H9 (cell line): Measurements from ENCODE around the gene CREB3L2. TPM values are rescaled to one million over a fixed set of nuclear protein-coding genes. Genes with fewer than 3 reads are reported as not detected.

Experiments
- DNase-seq: peaks from one replicate; pipeline ENCODE4 v3.0.0-alpha.2; 2017
- H2AFZ ChIP-seq: one replicate; pipeline ENCODE4 v1.6.1; 2013; ENCODE audit warnings: mild to moderate bottlenecking, low read length, control low read depth, moderate library complexity
- H2AK5ac ChIP-seq: 2 replicates; pipeline ENCODE4 v1.6.1; 2013; ENCODE audit warnings: low read length, control low read depth, mixed read lengths; ENCODE audit not compliant: insufficient read length
- H2BK120ac ChIP-seq: one replicate; pipeline ENCODE4 v1.6.1; 2013; ENCODE audit warnings: low read depth, mild to moderate bottlenecking, low read length, control low read depth, inconsistent platforms; ENCODE audit not compliant: poor library complexity, severe bottlenecking
- H2BK12ac ChIP-seq: 2 replicates; pipeline ENCODE4 v1.6.1; 2013; ENCODE audit warnings: low read length, control low read depth, mixed read lengths, low read depth; ENCODE audit not compliant: insufficient read length
- H2BK15ac ChIP-seq: 2 replicates; pipeline ENCODE4 v1.6.1; 2013; ENCODE audit warnings: low read depth, low read length, control low read depth
- H2BK20ac ChIP-seq: one replicate; pipeline ENCODE4 v1.6.1; 2013; ENCODE audit warnings: low read depth, mild to moderate bottlenecking, low read length, control low read depth, inconsistent platforms; ENCODE audit not compliant: poor library complexity, severe bottlenecking
- H2BK5ac ChIP-seq: 2 replicates; pipeline ENCODE4 v1.6.1; 2013; ENCODE audit warnings: low read length, control low read depth, mixed read lengths; ENCODE audit not compliant: insufficient read length
- H3K14ac ChIP-seq: 2 replicates; pipeline ENCODE4 v1.6.1; 2013; ENCODE audit warnings: low read length, control low read depth; ENCODE audit not compliant: insufficient read depth
- H3K18ac ChIP-seq: 2 replicates; pipeline ENCODE4 v1.6.1; 2013; ENCODE audit warnings: low read depth, mild to moderate bottlenecking, mixed read lengths, low read length, control low read depth; ENCODE audit not compliant: insufficient read length
- H3K23ac ChIP-seq: 2 replicates; pipeline ENCODE4 v1.6.1; 2013; ENCODE audit warnings: low read length, control low read depth, mixed read lengths, low read depth; ENCODE audit not compliant: insufficient read length
- H3K23me2 ChIP-seq: 2 replicates; pipeline ENCODE4 v1.6.1; 2013; ENCODE audit warnings: low read depth, mild to moderate bottlenecking, mixed read lengths, low read length, control low read depth; ENCODE audit not compliant: insufficient read length, poor library complexity, severe bottlenecking
- H3K27ac ChIP-seq: 2 replicates; pipeline ENCODE4 v1.5.1; 2013; ENCODE audit warnings: low read length, control low read depth, mixed read lengths, low read depth; ENCODE audit not compliant: insufficient read length
- H3K27me3 ChIP-seq: 2 replicates; pipeline ENCODE4 v1.6.1; 2013; ENCODE audit warnings: low read length, control low read depth, inconsistent platforms; ENCODE audit not compliant: insufficient read depth
- H3K4ac ChIP-seq: 2 replicates; pipeline ENCODE4 v1.6.1; 2013; ENCODE audit warnings: low read depth, mild to moderate bottlenecking, control low read depth, inconsistent platforms, low read length, moderate library complexity
- H3K4me1 ChIP-seq: 2 replicates; pipeline ENCODE4 v1.6.1; 2013; ENCODE audit warnings: low read length, control low read depth, inconsistent platforms; ENCODE audit not compliant: insufficient read depth
- H3K4me2 ChIP-seq: 2 replicates; pipeline ENCODE4 v1.6.1; 2013; ENCODE audit warnings: low read length, control low read depth, mixed read lengths; ENCODE audit not compliant: insufficient read length, insufficient read depth
- H3K56ac ChIP-seq: 2 replicates; pipeline ENCODE4 v1.6.1; 2013; ENCODE audit warnings: low read depth, mild to moderate bottlenecking, mixed read lengths, low read length, control low read depth; ENCODE audit not compliant: insufficient read length
- H3K79me1 ChIP-seq: 2 replicates; pipeline ENCODE4 v1.6.1; 2013; ENCODE audit warnings: low read depth, mild to moderate bottlenecking, moderate library complexity, low read length, control low read depth, inconsistent platforms; ENCODE audit not compliant: insufficient read depth, poor library complexity, severe bottlenecking
- H3K79me2 ChIP-seq: 2 replicates; pipeline ENCODE4 v1.6.1; 2013; ENCODE audit warnings: low read length, control low read depth, inconsistent platforms; ENCODE audit not compliant: insufficient read depth
- H3K9ac ChIP-seq: 2 replicates; pipeline ENCODE4 v1.6.1; 2013; ENCODE audit warnings: low read length, control low read depth, mixed read lengths; ENCODE audit not compliant: insufficient read length; ENCODE audit errors: extremely low read depth
- H3K9me3 ChIP-seq: one replicate; pipeline ENCODE4 v1.6.1; 2013; ENCODE audit warnings: low read depth, low read length, inconsistent platforms; ENCODE audit not compliant: control insufficient read depth
- H3T11ph ChIP-seq: one replicate; pipeline ENCODE4 v1.6.1; 2013; ENCODE audit warnings: mild to moderate bottlenecking, low read length, control low read depth, inconsistent platforms
- H4K20me1 ChIP-seq: one replicate; pipeline ENCODE4 v1.6.1; 2013; ENCODE audit not compliant: control insufficient read depth, insufficient read length, insufficient read depth
- H4K5ac ChIP-seq: 2 replicates; pipeline ENCODE4 v1.6.1; 2013; ENCODE audit warnings: low read depth, mild to moderate bottlenecking, mixed read lengths, low read length, control low read depth; ENCODE audit not compliant: insufficient read length
- H4K8ac ChIP-seq: replicated peaks from 2 replicates; pipeline ENCODE4 v1.6.1; 2013; ENCODE audit warnings: low read length, control low read depth, mixed read lengths, low read depth; ENCODE audit not compliant: insufficient read length
- H4K91ac ChIP-seq: 2 replicates; pipeline ENCODE4 v1.6.1; 2013; ENCODE audit warnings: low read depth, mild to moderate bottlenecking, moderate library complexity, mixed read lengths, low read length, control low read depth; ENCODE audit not compliant: insufficient read length
- H3K27ac Mint-ChIP-seq, 3 experiments: 2 replicates in 2 of 3; 3 replicates in 1 of 3; pipeline ENCODE4 v1.8.0; 2020 to 2021; ENCODE audit warnings: mixed read lengths in 3 of 3, mild to moderate bottlenecking in 1 of 3, moderate library complexity in 1 of 3
- H3K27me3 Mint-ChIP-seq: 2 replicates; pipeline ENCODE4 v1.8.0; 2021; ENCODE audit warnings: low read depth, mild to moderate bottlenecking, moderate library complexity, mixed read lengths
- H3K36me3 Mint-ChIP-seq, 3 experiments: 2 replicates in 2 of 3; 3 replicates in 1 of 3; pipeline ENCODE4 v1.8.0; 2020 to 2021; ENCODE audit warnings: low read depth in 3 of 3, mixed read lengths in 3 of 3; ENCODE audit not compliant: insufficient read depth in 1 of 3
- H3K4me1 Mint-ChIP-seq, 2 experiments: 2 replicates each; pipeline ENCODE4 v1.8.0; 2020; ENCODE audit warnings: mixed read lengths in 2 of 2
- H3K4me3 Mint-ChIP-seq, 2 experiments: 2 replicates in 1 of 2; 3 replicates in 1 of 2; pipeline ENCODE4 v1.8.0; 2020 to 2021; ENCODE audit warnings: mild to moderate bottlenecking in 2 of 2, mixed read lengths in 2 of 2, moderate library complexity in 1 of 2
- H3K9me3 Mint-ChIP-seq, 2 experiments: 2 replicates in 1 of 2; 3 replicates in 1 of 2; pipeline ENCODE4 v1.8.0; 2020; ENCODE audit warnings: mild to moderate bottlenecking in 2 of 2, mixed read lengths in 2 of 2, moderate library complexity in 1 of 2
- WGBS: extraction: QIAGEN DNeasy Blood & Tissue Kit; methylation state at CpG from one replicate; pipeline ENCODE4 v1.1.7; 2013; ENCODE audit warnings: missing lambda C conversion rate, low lambda C conversion rate, mixed read lengths; ENCODE audit not compliant: insufficient read length; ENCODE audit errors: extremely low coverage; 5-methylcytosine and 5-hydroxymethylcytosine counted together
- total RNA-seq: library from RNA; stranded (reverse); gene quantifications from 2 replicates; pipeline ENCODE4 v1.2.1, GENCODE V29; 2021
- TF ChIP-seq, protein P1 (sequence below): fragments of 200-600 bp; sonication (generic); conservative IDR thresholded peaks from 3 replicates; pipeline ENCODE4 v1.8.0; 2021; ENCODE audit warnings: antibody characterized with exemption, mild to moderate bottlenecking

CREB3L2 gene
- total RNA-seq, 1 experiment from 2014 or later, result 60.7 TPM

DNA sequence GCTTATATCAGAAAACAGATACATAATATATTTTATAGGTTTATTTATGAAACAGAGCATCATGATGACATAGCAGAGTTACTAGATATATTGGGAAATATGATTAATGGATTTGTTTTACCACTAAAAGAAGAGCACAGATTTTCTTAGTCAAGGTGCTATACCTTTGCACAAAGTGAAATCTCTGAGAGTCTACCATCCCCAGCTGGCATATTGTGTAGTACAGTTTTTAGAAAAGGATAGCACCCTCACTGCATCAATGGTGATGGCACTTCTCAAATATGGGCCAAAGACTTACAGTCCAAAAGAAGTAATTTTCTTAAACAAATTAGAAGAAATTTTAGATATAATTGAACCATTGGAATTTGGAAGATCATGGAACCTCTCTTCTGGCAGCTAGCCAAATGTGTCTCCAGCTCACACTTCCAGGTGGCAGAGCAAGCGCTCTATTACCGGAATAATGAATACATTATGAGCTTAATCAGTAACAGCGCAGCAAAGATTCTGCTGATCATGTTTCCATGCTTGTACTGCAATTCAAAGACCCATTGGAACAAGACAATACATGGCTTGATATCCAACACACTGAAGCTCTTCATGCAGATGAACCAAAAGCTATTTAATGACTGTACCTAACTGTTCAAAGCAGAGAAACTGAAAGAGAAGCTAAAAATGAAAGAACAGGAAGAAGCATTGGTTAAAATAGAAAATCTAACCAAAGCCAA lies 21.9 kb upstream of the CREB3L2 start:
- Histone ChIP-seq H3K27me3 (no peaks in the 10 kb centered on the region), H3K23ac (no peak overlapping the region), H4K20me1 (no peaks in the 10 kb centered on the region), H3K4me1 (peaks cover 2% of the 10 kb centered on the region; the same call in 1 of the 2 replicates), H2BK120ac (no peak overlapping the region), H2BK12ac (no peak overlapping the region), H4K5ac (no peak overlapping the region), H3K4ac (no peak overlapping the region), H3K27ac (no peak overlapping the region), H2BK20ac (no peak overlapping the region), H3K79me1 (no peaks in the 10 kb centered on the region), H3K79me2 (no peaks in the 10 kb centered on the region), H3T11ph (no peak overlapping the region), H4K91ac (no peak overlapping the region), H2BK5ac (no peak overlapping the region), H2AK5ac (no peak overlapping the region), H3K18ac (no peak overlapping the region), H3K4me2 (no peak overlapping the region), H3K56ac (no peak overlapping the region), H3K23me2 (no peaks in the 10 kb centered on the region), H3K9me3 (peaks cover 6% of the 10 kb centered on the region), H4K8ac (no peak overlapping the region), H2BK15ac (no peak overlapping the region), H2AFZ (no peak overlapping the region), H3K9ac (no peak overlapping the region), H3K14ac (no peak overlapping the region)
- no CpG with 5 or more reads among the region's 3 CpGs for WGBS
- no peak for DNase-seq
- Mint-ChIP-seq H3K27ac (no peak overlapping the region), H3K4me1 (peaks cover 18 to 27% of the 10 kb centered on the region in 2 experiments), H3K27me3 (no peaks in the 10 kb centered on the region), H3K36me3 (peaks cover 25 to 41% (median 34%) of the 10 kb centered on the region in 3 experiments), H3K9me3 (peaks cover 31 to 42% of the 10 kb centered on the region in 2 experiments), H3K4me3 (no peak overlapping the region)
- TF ChIP-seq, protein P1, sequence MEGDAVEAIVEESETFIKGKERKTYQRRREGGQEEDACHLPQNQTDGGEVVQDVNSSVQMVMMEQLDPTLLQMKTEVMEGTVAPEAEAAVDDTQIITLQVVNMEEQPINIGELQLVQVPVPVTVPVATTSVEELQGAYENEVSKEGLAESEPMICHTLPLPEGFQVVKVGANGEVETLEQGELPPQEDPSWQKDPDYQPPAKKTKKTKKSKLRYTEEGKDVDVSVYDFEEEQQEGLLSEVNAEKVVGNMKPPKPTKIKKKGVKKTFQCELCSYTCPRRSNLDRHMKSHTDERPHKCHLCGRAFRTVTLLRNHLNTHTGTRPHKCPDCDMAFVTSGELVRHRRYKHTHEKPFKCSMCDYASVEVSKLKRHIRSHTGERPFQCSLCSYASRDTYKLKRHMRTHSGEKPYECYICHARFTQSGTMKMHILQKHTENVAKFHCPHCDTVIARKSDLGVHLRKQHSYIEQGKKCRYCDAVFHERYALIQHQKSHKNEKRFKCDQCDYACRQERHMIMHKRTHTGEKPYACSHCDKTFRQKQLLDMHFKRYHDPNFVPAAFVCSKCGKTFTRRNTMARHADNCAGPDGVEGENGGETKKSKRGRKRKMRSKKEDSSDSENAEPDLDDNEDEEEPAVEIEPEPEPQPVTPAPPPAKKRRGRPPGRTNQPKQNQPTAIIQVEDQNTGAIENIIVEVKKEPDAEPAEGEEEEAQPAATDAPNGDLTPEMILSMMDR, result no peak
